Hepatic stellate cell (primary cell): ENCODE data around the gene CLASP1.

ENCODE experiments used
- DNase-seq: peaks from one replicate; pipeline ENCODE4 v3.0.0; 2011; ENCODE audit warnings: low spot score

The CLASP1 gene

GRCh38 chr2:121541495-121541894 is 107.8 kb downstream of the CLASP1 start:
- DNase-seq, result no peak

- DNase-seq, result no peak
Measured at GRCh38 chr2:121539750-121540469, 109.4 kb downstream of the CLASP1 start.

GRCh38 chr2:121536850-121537557 is 112.3 kb downstream of the CLASP1 start:
- no peak for DNase-seq

GRCh38 chr2:121536347-121536746 is 112.9 kb downstream of the CLASP1 start:
- no peak for DNase-seq

GRCh38 chr2:121534007-121534406 is 115.3 kb downstream of the CLASP1 start:
- no peak for DNase-seq

- no peak for DNase-seq
Measured at GRCh38 chr2:121532894-121533293, 116.4 kb downstream of the CLASP1 start.

GRCh38 chr2:121532347-121532766 is 116.9 kb downstream of the CLASP1 start:
- peak; percentile 40 for DNase-seq

- DNase-seq, result peak; percentile 75
Measured at GRCh38 chr2:121530212-121530705, 119.0 kb downstream of the CLASP1 start.

- peak; percentile 35 for DNase-seq
Measured at GRCh38 chr2:121529439-121530211, 119.6 kb downstream of the CLASP1 start.

GRCh38 chr2:121527009-121527682 is 122.1 kb downstream of the CLASP1 start:
- DNase-seq, result no peak

- DNase-seq, result no peak
Measured at GRCh38 chr2:121524685-121525425, 124.4 kb downstream of the CLASP1 start.

- DNase-seq, result no peak
Measured at GRCh38 chr2:121521359-121521758, 127.9 kb downstream of the CLASP1 start.

- no peak for DNase-seq
Measured at GRCh38 chr2:121520641-121520994, 128.6 kb downstream of the CLASP1 start.

GRCh38 chr2:121519732-121520640 is 129.3 kb downstream of the CLASP1 start:
- DNase-seq, result no peak

- no peak for DNase-seq
Measured at GRCh38 chr2:121519153-121519552, 130.1 kb downstream of the CLASP1 start.

GRCh38 chr2:121513597-121514333 is 135.5 kb downstream of the CLASP1 start:
- no peak for DNase-seq

- DNase-seq, result no peak
Measured at GRCh38 chr2:121510857-121511256, 138.4 kb downstream of the CLASP1 start.

- DNase-seq, result no peak
Measured at GRCh38 chr2:121506621-121507020, 142.6 kb downstream of the CLASP1 start.

- no peak for DNase-seq
Measured at GRCh38 chr2:121505986-121506586, 143.2 kb downstream of the CLASP1 start.
